HEK293 (cell line): ENCODE measurements around the gene ELMO1.

Experiments
- CTCF ChIA-PET: fragments of 350-600 bp; formaldehyde crosslinking; extraction: SDS; loops from one replicate; lab custom pipeline; 2021; ENCODE audit warnings: antibody characterized with exemption; lab: Yijun Ruan, JAX
- POLR2A ChIA-PET: fragments of 300-600 bp; formaldehyde crosslinking; extraction: SDS; loops from one replicate; lab custom pipeline; 2020; ENCODE audit warnings: antibody characterized with exemption, inconsistent platforms; lab: Yijun Ruan, JAX
- H3K27ac ChIP-seq: fragments of 200-500 bp; sonication (Bioruptor generic); 2 replicates; pipeline ENCODE4 v1.5.1; 2014; ENCODE audit warnings: low read depth, low read length, control low read depth, inconsistent platforms; ENCODE audit errors: extremely low read depth
- H3K36me3 ChIP-seq, 2 experiments: fragments of 200-500 bp in 1 of 2; sonication (Bioruptor generic) in 1 of 2; 1 replicate in 1 of 2; 2 replicates in 1 of 2; pipeline ENCODE4 v1.5.1; 2014 to 2017; ENCODE audit warnings: inconsistent platforms in 2 of 2, low read length in 2 of 2; ENCODE audit not compliant: control insufficient read depth in 2 of 2, insufficient read depth in 1 of 2
- H3K4me1 ChIP-seq: fragments of 200-500 bp; sonication (Bioruptor generic); 2 replicates; pipeline ENCODE4 v1.5.1; 2014; ENCODE audit warnings: mild to moderate bottlenecking, low read length, inconsistent platforms; ENCODE audit not compliant: control insufficient read depth, insufficient read depth
- H3K4me3 ChIP-seq: 2 replicates; pipeline ENCODE4 v1.5.1; 2011; ENCODE audit warnings: low read depth, mild to moderate bottlenecking, control low read depth, low read length, moderate library complexity
- H3K9me3 ChIP-seq: fragments of 200-500 bp; sonication (Bioruptor generic); 2 replicates; pipeline ENCODE4 v1.5.1; 2014; ENCODE audit warnings: low read depth, low read length, inconsistent platforms; ENCODE audit not compliant: control insufficient read depth, insufficient read depth
- BCL11B ChIP-seq: fragments of 450-650 bp; formaldehyde crosslinking; IDR thresholded peaks from 2 replicates; pipeline ENCODE4 v1.5.1; 2016; ENCODE audit warnings: low read depth, missing biosample characterization, missing genetic modification characterization
- GLI2 ChIP-seq: fragments of 450-650 bp; formaldehyde crosslinking; IDR thresholded peaks from 2 replicates; pipeline ENCODE4; 2017; ENCODE audit warnings: missing biosample characterization, missing genetic modification characterization, low read depth, borderline replicate concordance
- OSR2 ChIP-seq: fragments of 450-650 bp; formaldehyde crosslinking; IDR thresholded peaks from 2 replicates; pipeline ENCODE4 v1.5.1; 2016; ENCODE audit warnings: missing biosample characterization, missing genetic modification characterization
- SP2 ChIP-seq: fragments of 450-650 bp; formaldehyde crosslinking; IDR thresholded peaks from 2 replicates; pipeline ENCODE4 v1.5.1; 2016; ENCODE audit warnings: missing biosample characterization, missing genetic modification characterization
- YY2 ChIP-seq: fragments of 450-650 bp; formaldehyde crosslinking; IDR thresholded peaks from 2 replicates; pipeline ENCODE4 v1.5.1; 2016; ENCODE audit warnings: missing biosample characterization, missing genetic modification characterization
- ZBTB20 ChIP-seq: fragments of 450-650 bp; formaldehyde crosslinking; IDR thresholded peaks from 2 replicates; pipeline ENCODE4 v1.5.1; 2016; ENCODE audit warnings: missing biosample characterization, missing genetic modification characterization
- ZNF148 ChIP-seq: fragments of 450-650 bp; formaldehyde crosslinking; IDR thresholded peaks from 2 replicates; pipeline ENCODE4 v1.5.0; 2017; ENCODE audit warnings: missing biosample characterization, missing genetic modification characterization, borderline replicate concordance
- ZNF214 ChIP-seq: fragments of 450-650 bp; formaldehyde crosslinking; IDR thresholded peaks from 2 replicates; pipeline ENCODE4 v1.5.1; 2017; ENCODE audit warnings: missing biosample characterization, mild to moderate bottlenecking, missing genetic modification characterization, borderline replicate concordance
- ZNF366 ChIP-seq: fragments of 450-650 bp; formaldehyde crosslinking; conservative IDR thresholded peaks from 2 replicates; pipeline ENCODE4 v1.5.1; 2016; ENCODE audit warnings: missing biosample characterization, missing genetic modification characterization
- ZNF426 ChIP-seq: fragments of 450-650 bp; formaldehyde crosslinking; IDR thresholded peaks from 2 replicates; pipeline ENCODE4 v1.5.1; 2017; ENCODE audit warnings: missing biosample characterization, missing genetic modification characterization, mild to moderate bottlenecking, inconsistent platforms, moderate library complexity
- ZNF571 ChIP-seq: fragments of 450-650 bp; formaldehyde crosslinking; IDR thresholded peaks from 2 replicates; pipeline ENCODE4 v1.5.0; 2017; ENCODE audit warnings: missing biosample characterization, missing genetic modification characterization
- ZNF664 ChIP-seq: fragments of 450-650 bp; formaldehyde crosslinking; IDR thresholded peaks from 2 replicates; pipeline ENCODE4 v1.5.1; 2016; ENCODE audit warnings: missing biosample characterization, missing genetic modification characterization
- ZNF692 ChIP-seq: fragments of 450-650 bp; formaldehyde crosslinking; IDR thresholded peaks from 2 replicates; pipeline ENCODE4 v1.5.1; 2016; ENCODE audit warnings: missing biosample characterization, missing genetic modification characterization
- TF ChIP-seq, protein P1 (sequence below): fragments of 450-650 bp; formaldehyde crosslinking; IDR thresholded peaks from 2 replicates; pipeline ENCODE4 v1.5.1; 2016; ENCODE audit warnings: missing biosample characterization, missing genetic modification characterization, borderline replicate concordance
- TF ChIP-seq, protein P2 (sequence below): fragments of 450-650 bp; formaldehyde crosslinking; IDR thresholded peaks from 2 replicates; pipeline ENCODE4 v1.5.1; 2016; ENCODE audit warnings: missing biosample characterization, missing genetic modification characterization

ELMO1 gene

DNA sequence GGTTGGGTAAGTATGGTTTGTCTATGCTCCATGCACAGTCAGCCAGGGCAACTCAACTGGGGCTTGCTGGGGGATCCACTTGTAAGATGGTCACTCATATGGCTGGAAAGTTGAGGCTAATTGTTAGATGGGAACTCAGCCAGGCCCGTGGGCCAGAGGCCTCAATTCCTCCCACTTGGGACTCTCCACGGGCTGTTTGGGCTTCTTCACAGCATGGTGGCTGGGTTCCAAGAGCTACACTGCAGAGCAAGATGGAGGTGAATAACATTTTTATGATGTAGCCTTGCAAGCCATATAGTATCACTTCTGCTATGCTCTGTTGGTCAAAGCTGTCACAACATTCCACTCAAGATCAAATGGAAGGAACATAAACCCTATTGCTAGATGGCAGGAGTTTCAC, 39.2 kb downstream of the ELMO1 start:
- ChIA-PET CTCF (interaction anchor here (0.7 kb wide), 1 partner anchor 10 kb away, joined by 3 read pairs; no protein-coding TSS in a partner anchor), POLR2A (interaction anchor here (0.7 kb wide), 1 partner anchor 10 kb away, joined by 3 read pairs; no protein-coding TSS in a partner anchor)
- Histone ChIP-seq H3K9me3 (no peaks in the 10 kb centered on the region), H3K36me3 (no peaks in the 10 kb centered on the region), H3K4me3 (no peak overlapping the region), H3K4me1 (no peaks in the 10 kb centered on the region), H3K27ac (no peak overlapping the region)
- TF ChIP-seq, protein P1, sequence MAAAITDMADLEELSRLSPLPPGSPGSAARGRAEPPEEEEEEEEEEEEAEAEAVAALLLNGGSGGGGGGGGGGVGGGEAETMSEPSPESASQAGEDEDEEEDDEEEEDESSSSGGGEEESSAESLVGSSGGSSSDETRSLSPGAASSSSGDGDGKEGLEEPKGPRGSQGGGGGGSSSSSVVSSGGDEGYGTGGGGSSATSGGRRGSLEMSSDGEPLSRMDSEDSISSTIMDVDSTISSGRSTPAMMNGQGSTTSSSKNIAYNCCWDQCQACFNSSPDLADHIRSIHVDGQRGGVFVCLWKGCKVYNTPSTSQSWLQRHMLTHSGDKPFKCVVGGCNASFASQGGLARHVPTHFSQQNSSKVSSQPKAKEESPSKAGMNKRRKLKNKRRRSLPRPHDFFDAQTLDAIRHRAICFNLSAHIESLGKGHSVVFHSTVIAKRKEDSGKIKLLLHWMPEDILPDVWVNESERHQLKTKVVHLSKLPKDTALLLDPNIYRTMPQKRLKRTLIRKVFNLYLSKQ (tag by site-specific recombination): no peak
- no peak for TF ChIP-seq SP2 (tag by site-specific recombination)
- no peak for TF ChIP-seq GLI2 (tag by site-specific recombination)
- no peak for TF ChIP-seq YY2 (tag by site-specific recombination)

- Histone ChIP-seq H3K4me1 (no peaks in the 10 kb centered on the region), H3K9me3 (no peaks in the 10 kb centered on the region), H3K4me3 (no peak overlapping the region), H3K27ac (no peak overlapping the region), H3K36me3 (no peaks in the 10 kb centered on the region)
- TF ChIP-seq ZNF692 (tag by site-specific recombination): no peak
- ChIA-PET POLR2A (interaction anchor here (0.7 kb wide), 1 partner anchor 9 kb away, joined by 3 read pairs; no protein-coding TSS in a partner anchor), CTCF (interaction anchor here (0.7 kb wide), 1 partner anchor 312 kb away, joined by 3 read pairs; no protein-coding TSS in a partner anchor)
These were observed 40.1 kb downstream of the ELMO1 start for GRCh38 chr7:37408291-37409228.

DNA sequence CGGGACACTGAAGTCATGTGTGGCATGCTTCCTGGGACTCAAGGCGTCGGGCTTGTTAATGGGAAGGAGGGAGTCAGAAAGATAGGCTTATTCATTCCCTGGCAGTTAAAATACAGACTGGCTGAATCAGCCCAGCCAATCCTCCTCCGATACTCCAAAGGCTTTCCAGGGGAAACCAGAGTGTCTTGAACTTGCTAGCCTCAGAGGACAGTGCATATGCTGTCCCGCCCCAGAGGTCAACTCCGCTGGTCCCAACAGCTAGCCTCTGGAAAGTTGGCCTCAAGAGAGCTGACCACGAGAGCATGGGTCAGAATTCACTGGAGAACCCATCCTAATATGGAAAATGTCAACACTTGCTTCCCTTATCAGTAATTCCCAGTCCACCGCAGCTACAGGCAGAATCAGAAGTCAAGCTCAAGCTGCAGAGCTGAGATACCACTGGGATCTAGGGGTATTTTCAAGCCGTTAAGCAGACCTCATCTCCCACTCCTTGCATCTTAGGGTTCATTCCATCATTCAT, 43.0 kb downstream of the ELMO1 start:
- Histone ChIP-seq H3K4me3 (no peak overlapping the region), H3K9me3 (no peaks in the 10 kb centered on the region), H3K36me3 (no peaks in the 10 kb centered on the region), H3K4me1 (no peaks in the 10 kb centered on the region), H3K27ac (no peak overlapping the region)
- ChIA-PET CTCF (interaction anchor here (0.6 kb wide), 1 partner anchor 50 kb away, joined by 5 read pairs; no protein-coding TSS in a partner anchor), POLR2A (interaction anchor here (0.7 kb wide), 1 partner anchor 20 kb away, joined by 3 read pairs; no protein-coding TSS in a partner anchor)
- TF ChIP-seq ZNF571 (no peak), ZNF366 (tag by site-specific recombination) (no peak), ZNF664 (tag by site-specific recombination) (no peak), ZBTB20 (no peak), BCL11B (tag by site-specific recombination) (no peak), ZNF426 (tag by site-specific recombination) (no peak), ZNF148 (tag by site-specific recombination) (no peak), OSR2 (tag by site-specific recombination) (no peak), ZNF214 (tag by site-specific recombination) (no peak)
- TF ChIP-seq, protein P2, sequence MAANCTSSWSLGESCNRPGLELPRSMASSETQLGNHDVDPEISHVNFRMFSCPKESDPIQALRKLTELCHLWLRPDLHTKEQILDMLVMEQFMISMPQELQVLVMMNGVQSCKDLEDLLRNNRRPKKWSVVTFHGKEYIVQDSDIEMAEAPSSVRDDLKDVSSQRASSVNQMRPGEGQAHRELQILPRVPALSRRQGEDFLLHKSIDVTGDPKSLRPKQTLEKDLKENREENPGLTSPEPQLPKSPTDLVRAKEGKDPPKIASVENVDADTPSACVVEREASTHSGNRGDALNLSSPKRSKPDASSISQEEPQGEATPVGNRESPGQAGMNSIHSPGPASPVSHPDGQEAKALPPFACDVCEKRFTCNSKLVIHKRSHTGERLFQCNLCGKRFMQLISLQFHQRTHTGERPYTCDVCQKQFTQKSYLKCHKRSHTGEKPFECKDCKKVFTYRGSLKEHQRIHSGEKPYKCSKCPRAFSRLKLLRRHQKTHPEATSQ (tag by site-specific recombination): no peak
